Stimulated activated CD8-positive, alpha-beta memory T cell treated with anti-CD3 and anti-CD28 coated beads, Interleukin-4, amount 100 ng/mL, for 48 hours (primary cell): Measurements from ENCODE around the gene BRDT.

ENCODE experiments used
- DNase-seq: peaks from one replicate; pipeline ENCODE4 v3.0.0-alpha.2; 2020

Gene BRDT

DNA sequence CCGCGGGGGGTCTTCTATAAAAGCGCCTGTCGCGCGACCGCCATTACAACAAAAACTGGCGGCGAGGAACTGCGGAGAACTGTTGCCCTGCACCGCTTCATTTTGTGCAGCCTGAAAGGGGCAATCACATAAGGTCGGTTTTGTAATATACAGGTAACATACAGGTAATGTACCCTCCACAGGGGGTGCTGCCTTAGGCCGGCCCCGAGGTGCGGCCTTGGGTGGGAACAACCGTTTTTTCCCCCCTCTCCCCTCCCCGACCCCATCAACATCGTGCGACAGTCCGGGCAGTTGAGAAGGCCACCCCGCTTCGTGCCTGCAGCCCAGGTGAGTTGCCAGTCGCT lies at the start of gene BRDT:
BRDT (plus strand) TSS at position 46 of the 344 bp plus-strand sequence. CDS start 13,354 bp downstream, outside the sequence.
- no peak for DNase-seq

DNA sequence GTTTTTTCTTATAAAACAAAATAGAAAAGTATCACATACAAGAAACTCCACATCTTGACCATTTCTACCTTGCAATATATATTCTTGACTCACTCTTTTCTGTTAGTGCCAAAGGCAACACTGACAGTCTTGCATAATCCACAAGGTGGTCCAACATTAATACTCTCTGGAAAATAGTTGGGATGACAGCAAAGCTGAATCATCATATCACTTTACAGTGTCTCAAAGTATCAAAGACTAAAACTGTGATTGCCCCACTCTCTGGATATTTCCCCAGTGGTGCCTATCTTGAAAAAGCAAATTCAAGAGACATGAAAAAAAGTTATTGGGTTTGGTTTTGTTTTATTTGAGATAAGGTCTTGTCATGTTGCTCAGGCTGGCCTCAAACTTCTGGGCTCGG lies 48.6 kb upstream of the BRDT start:
- DNase-seq, result no peak

DNA sequence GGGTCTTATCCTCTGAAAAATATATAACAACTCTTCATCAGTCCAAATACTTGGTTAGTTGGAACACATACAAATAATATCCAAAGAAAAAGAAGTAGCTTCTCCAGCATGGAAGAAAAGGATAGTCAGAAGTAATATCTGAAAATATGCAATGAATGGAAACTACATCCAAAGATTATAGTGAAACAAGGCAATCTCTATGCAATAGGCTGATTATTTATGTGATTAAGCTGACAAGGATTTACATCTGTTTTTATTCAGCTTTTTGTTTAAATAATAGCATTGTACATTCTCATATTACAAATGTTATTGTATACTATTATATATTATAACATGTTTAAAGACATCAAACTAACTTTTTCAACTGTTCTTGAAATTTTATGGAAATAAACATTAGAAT lies 48.0 kb upstream of the BRDT start:
- no peak for DNase-seq

DNA sequence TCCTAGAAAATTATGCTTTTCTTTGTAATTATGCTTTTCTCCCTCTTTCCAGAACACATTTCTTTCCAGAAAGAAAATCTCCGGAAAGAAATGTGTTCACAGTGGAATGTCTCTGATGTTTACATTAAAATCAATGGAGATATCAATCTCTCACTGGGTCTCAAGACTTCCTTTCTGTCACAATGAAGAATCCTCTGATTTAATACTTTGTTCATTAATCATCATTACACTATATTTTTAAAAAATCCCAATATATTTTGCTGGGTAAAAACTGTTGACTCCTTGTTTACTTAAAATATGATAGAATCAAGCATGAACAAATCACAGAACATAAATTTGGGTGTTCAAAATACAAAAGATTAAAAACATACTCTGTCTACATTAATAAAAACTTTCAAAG lies 36.9 kb upstream of the BRDT start:
- DNase-seq, result no peak

DNA sequence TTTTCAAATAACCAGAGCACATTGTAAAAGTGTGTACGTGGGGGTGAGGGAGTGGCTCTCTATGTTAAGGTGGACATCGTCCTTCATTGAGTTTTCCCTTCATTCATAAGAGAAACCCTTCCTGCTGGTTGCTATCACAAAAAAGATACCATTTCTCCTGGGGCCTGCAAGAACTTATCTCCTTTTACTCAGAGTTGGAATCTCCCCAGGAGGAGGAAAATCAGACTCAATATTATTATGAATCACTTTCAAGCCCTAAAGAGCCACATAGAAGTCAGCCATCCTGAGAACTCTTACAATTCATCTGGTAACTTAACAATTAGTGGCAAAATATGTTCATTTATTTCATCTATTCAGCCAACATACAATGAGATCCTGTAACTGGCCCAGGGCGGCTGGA lies 36.2 kb upstream of the BRDT start:
- DNase-seq, result no peak

DNA sequence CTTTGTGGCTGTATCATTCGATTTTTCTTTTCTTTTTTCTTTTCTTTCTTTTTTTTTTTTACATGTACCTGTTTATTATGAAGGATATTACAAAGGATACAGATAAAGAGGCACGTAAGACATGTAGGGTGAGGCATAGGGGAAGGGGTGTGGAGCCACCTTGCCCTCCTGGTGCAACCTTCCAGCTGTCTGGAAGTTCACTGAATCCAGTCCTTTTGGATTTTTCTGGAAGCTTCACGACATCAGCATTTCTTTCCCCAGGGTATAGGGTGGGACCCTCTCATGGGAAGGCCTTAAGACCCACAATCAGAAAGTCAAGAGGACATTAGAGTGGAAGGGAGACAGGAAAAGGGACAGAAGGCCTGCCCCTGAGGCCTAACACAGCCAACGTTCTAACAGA lies 33.2 kb upstream of the BRDT start:
- no peak for DNase-seq

DNA sequence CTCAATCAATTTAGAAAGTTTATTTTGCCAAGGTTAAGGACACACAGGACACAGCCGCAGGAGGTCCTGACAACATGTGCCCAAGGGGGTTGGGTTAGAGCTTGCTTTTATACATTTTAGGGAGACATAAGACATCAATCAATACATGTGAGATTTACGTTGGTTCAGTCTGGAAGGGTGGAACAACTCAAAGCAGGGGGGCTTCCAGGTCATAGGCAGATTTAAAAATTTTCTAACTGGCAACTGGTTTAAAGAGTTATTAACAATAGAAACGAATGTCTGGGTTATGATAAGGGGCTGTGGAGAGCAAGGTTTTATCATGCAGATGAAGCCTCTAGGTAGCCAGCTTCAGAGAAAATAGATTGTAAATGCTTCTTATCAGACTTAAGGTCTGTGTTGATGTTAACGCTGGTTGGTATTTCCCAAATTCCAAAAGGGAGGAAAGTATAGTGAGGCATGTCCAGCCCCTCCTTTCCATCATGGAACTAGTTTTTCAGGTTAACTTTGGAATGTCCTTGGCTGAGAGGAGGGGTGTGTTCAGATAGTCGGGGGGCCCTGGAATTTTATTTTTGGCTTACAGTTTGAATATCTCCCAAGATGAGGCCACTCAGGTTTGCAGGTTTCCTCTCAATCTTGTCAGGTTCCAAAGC lies 32.3 kb upstream of the BRDT start:
- DNase-seq, result no peak

DNA sequence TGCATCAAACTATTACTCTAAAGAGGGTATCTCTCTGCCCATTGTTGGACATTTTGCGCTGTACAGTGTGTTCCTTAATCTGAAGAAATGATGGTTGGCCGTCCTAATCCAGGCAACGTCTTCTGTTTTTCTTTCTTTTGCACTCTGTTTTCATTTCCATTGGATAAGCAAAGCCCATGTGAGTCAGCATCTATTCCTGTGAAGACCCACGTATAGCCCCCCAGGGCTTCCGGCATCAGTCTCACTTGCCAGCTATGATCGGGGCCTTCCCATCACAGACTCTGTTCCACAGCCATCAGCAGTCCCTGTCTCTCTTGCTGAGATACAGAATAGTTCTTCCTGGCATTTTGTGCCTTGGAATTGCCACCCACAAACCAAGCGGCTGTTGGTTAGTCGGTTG lies 29.2 kb upstream of the BRDT start:
- DNase-seq, result no peak

DNA sequence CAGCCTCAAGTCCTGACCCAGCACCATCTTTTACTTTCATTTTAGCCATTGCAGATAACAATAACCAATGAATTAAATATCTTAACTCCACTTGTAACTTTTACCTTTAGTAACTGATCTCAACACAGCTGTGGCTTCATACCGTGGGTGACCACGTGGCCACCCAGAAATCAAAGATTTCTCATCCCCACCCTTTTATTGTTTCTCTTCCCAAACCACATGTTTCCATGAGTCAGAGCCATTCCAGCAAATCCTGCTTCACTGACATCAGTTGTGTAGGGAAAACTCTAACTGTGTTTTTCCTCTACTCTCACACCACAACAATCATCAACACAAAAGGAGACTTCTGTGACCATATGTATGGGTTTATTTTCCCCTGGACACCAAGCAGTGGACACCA lies 25.1 kb upstream of the BRDT start:
- DNase-seq, result no peak

DNA sequence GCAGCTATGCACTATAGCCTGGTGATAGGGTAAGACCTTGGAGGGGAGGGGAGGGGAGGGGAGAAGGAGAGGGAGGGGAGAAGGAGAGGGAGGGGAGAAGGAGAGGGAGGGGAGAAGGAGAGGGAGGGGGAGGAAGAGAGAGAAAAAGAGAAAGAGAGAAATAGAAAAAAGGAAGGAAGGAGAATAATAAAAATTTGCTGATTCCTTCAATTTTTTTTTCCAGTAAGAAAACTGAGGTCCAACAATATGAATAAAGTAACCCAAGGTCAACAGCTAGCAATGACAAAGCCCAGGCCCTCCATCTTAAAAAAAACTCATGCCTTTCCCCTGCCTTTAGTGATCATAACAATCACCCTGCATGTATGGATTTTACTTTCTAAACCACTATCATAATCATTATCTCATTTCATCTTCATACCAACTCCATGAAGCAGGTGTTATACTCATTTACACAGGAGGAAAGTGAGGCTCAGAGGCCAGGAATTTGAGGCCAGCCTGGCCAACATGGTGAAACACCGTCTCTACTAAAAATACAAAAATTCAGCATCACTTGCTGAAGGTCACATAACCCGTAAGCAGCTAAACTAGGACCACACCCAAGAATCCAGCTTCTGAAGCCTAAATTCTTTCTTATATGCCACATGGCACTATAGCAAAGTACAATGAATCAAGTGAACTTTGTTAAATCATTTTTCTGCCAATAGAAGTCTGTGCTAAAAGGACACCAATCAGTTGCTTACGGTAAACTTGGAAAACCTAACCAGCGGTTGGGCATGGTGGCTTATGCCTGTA lies 23.4 kb upstream of the BRDT start:
- no peak for DNase-seq

DNA sequence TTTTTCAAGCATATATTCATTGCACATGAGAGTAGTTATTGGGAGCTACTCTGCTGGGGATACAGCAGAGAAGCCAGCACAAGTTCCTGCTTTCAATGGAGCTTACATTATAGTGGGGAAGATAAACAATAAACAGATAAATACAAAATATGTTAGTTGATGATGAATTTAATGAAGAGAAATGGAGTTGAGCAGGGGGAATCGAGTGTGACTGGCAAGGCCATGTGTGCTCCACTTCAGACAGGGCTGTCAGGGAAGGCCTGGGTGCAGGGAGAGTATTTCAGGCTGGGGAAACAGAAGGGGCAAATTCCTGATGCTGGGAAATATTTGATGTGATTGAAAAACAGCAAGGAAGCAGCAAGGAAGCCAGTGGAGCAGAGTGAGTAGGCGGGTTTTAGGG lies 21.2 kb upstream of the BRDT start:
- no peak for DNase-seq

DNA sequence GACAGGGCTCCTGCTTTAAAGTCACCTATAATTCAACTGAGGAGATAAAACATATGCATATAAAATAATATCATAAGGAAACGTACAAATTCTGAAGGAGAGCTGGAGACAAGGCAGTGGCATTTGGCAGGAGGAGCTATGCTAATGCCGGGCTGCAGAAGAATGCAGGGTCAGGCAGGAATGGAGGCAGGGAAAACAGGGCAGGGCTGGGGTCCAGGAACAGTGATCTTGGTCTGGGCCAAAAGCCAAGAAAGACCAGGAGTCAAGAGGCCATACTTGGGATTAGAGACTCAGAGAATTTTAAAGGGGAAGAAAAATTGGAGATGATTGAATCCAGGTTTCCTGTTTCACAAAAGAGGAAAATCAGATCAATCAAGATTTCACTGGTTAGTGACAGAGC lies 20.0 kb upstream of the BRDT start:
- DNase-seq, result no peak

DNA sequence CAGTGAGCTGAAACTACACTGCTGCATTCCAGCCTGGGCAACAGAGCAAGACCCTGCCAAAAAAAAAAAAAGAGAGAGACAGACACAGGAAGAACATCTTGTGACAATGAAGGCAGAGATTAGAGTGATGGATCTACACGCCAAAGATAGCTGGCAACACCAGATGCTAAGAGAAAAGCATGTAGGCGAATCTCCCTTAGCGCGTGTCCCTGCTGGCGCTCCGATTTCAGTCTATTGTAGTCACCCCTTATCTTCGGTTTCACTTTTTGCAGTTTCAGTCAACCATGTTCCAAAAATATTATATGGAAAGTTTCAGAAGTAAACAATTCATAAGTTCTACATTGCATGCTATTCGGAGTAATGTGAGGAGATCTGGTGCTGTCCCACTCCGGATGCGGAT lies 11.6 kb upstream of the BRDT start:
- DNase-seq, result no peak

DNA sequence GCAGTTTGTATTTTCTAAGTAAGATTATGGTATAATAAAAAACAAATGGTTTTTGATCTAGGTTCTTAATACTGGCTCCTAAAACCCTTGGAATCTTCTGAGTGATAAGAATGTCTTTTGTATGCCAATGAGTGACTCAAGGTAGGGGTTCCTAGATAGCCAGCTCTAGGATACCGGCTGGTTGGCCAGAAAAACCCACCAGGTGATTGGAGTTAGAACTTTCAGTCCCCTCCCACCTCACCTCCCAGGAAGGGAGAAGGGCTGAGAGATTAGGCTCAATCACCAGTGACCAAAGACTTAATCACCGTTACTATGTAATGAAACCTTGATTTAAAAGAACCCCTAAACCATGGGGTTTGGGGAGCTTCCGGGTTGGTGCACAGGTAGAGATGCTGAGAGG lies 8.7 kb upstream of the BRDT start:
- DNase-seq, result no peak

DNA sequence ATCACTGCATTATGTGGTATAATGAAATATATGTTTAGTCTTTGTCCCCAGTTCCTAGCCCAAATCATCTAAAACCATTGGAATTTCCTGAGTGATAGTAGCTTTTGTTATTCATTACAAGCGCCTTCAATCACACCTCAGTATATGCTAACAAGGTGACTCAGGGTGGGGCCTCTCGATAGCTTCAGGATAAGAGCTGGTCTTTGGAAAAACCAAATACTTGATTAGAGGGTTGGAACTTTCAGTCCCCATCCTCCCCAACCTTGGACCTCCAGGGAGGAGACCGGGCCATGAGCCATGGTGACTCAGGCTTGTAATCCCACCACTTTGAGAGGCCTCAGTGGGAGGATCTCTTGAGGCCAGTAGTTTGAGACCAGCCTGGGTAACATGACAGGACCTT lies 5.1 kb upstream of the BRDT start:
- no peak for DNase-seq

DNA sequence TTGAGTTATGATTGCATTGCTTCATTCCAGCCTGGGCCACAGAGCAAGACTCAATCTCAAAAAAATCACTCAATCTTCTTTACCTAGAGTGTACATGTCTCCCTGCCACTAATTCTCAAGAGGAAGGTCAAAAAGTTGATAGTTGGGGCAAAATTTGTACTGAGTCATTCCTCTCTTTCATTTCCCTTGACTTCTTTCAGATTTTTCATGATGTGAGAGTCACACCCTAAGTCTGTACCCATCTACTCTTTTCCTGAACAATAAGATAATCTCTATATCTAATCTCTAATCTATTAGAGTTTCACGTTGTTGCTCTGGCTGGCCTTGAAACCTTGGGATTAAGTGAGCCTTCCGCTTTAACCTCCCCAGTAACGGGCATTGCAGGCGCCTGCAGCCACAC lies 1.1 kb upstream of the BRDT start:
- no peak for DNase-seq

DNA sequence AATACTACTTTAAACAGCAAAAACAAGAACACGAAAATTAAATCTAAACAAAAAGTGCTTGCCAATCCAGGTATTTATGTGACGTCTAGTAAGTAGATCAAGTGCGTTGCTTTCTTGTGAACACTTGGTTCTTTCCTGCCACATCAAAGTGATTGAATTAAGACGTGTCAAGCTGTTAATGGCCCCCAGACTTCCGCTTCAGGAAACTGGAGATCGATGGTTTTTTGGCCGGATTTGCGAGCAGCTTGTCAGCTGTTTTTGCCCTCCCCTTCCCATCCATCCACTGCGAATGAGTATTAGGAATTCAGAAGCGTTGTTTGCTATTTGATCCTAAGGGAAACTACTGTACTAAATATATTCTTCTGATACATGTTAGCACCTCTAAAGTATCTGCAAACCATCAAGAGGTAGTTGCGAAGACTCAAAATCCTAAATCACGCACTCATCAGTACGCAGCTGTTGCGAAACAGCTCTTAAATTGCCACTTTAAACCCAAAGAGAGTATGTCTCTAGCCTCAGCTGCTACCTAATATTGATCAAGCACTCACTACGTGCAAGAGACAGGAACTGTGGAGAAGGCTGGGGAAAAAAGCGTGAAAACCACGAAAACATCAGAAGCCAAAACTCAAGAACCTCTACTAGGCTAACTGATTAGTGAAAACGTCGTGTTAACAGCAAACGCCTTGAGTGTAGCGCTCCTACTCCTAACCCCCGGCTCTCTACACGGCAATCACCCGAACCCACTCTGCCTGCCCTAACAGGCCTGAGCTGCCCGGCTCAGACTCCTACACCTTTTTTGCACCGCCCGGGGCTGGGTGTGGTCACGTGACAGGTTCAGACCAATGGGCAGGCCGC lies 473 bp upstream of the BRDT start:
- DNase-seq, result no peak

DNA sequence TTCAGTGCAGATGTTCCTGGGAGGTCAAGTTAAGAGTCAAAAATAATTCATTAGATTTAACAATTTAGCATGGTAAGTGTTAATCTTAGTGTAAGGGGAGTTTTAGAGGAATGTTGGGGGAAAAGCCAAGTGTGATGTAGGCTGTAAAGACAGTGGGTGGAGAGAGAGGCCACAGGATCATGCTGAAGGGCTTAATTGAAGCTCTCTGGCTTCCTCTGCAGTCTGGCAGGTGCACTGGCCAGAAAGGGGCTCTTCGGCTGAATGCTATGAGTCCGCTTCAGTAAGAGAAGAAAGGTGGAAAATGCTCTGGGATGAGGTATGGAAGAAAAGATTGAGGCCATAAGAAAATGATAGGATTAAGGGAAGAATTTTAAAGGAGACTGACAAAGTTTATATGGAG lies 3.0 kb downstream of the BRDT start:
- no peak for DNase-seq

DNA sequence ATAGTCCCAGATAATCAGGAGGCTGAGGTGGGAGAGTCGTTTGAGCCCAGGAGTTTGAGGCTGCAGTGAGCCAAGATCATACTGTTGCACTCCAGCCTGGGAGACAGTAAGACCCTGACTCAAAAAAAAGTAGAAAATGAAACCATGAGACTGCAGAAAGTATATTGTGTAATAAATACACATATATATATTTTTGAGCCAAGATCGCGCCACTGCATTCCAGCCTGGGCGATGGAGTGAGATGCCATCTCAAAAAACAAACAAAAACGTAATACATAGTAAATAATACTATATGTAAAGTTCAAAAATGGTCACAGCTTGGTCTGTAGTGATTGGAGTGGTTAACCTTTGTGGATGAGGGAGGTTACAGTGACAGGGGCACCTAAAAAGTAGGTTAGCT lies 9.7 kb downstream of the BRDT start:
- no peak for DNase-seq

DNA sequence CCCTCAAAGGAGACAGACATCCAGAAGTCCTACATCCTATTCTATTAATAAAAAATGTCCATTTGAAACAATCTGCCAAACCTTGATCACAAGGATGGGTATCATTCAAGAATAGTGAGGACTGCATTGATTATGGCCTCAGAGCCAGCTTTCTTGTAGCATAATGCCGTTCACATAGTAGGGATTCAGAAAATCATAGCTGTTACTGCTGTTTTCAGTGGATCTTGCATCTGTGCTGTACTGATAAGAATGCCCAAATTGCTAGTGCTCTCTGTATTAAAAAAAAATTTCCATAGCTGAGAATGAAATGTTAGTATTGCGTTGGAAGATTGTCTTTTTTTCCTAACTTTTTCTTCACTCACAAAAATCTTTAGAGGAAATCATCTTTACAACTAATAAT lies 19.1 kb downstream of the BRDT start:
- DNase-seq, result no peak

DNA sequence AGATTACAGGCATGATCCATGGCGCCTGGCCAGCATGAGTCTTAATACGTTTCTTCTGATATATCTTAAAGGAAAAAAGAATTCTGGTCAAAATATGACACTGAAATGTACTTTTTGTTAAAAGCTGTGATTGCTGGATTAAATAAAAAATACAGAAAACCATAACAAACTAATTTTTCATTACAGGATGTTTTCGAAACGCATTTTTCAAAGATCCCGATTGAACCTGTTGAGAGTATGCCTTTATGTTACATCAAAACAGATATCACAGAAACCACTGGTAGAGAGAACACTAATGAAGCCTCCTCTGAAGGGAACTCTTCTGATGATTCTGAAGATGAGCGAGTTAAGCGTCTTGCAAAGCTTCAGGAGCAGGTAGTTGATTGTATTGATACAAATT lies 30.2 kb downstream of the BRDT start:
- no peak for DNase-seq

DNA sequence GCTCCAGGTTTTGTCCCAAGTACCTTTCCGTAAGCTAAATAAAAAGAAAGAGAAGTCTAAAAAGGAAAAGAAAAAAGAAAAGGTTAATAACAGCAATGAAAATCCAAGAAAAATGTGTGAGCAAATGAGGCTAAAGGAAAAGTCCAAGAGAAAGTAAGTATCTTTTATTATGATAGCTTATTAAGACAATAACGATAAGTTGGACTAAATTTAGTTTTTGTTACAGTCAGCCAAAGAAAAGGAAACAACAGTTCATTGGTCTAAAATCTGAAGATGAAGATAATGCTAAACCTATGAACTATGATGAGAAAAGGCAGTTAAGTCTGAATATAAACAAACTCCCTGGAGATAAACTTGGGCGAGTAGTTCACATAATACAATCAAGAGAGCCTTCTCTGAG lies 31.5 kb downstream of the BRDT start:
- no peak for DNase-seq

DNA sequence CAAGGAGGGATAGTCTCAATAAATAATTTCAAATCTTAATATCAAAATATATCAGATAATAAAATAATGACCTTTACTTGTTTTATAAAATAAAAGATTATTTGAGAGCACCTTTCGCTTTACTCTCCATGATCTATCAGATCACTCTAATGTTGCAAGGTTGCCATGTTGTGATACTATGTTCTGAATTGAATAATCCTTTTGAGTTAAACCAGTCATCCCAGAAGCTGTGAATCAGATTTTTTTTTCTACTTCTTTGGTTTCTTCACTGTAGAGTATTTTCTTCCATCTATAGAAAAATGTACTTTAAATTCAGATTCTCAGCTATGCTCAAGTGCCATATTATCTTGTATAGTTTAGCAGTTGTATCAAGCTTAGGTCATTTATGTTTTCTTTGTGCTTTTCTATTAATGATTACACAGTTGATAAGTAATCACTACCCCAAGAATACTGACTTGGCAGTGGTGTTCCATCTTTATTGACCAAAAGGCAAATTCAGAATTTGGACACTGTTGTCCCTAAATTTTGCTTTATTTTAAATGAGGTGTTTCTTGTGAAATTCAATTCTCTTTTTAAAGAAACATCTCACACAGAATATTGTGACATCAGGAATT lies 32.9 kb downstream of the BRDT start:
- DNase-seq, result no peak

DNA sequence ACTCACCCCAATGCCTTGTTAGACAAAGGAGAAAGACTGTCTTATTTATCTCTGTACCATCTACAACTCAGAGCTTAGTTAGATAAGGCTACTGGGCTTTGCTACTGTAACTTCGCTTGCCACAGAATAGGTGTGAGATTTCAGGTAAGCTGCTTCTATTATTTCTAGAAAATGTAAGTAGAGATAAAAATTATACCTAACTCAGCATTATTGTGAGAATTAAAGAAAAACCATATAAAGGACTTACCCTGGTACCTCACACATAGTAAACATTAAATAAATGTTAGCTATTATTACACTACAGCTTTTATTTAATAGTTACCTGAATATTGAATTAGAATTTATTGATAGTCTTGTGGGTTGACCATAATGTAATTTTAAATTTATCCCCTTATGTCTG lies 44.1 kb downstream of the BRDT start:
- no peak for DNase-seq
